ENCODE data around the gene P4HB. TPM values are rescaled to one million over a fixed set of nuclear protein-coding genes. Genes with fewer than 3 reads are reported as not detected.

Gene P4HB
- polyA plus RNA-seq, 1 donor from 2014 or later, result 82.8 TPM

DNA sequence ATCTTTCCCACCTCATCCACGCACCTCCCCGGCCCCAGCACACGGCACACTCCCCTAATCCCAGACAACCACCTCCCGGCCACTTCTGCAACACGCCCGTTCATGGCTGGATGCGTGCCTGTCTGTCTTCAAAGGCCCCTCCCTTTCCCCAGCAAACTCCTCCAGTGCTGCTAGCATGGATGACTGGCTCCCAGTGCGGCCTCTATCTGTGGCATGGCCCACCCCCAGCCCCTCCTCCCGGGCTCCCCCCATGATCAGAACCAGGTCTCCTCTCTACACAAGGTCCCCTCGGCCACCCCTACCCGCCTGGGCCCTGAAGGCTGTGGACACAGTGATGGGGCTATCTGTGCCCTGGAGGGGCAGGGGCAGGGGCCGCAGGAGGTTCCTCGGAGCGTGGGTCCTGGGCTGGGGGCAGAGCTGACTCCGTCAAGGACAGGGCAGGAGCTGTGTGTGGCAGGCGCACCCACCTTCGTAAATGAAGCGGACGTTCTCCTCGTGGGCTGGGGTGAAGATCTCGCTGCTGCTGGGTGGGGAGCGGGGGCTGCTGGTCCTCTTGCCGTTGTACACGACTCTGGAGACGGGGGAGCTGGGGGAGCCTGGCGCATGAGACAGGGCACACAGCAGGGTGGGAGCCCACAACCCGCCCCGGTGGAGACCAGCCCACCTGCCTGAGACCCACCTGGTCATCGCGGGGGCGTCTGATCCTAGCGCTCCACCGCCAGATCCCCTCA is 36.4 kb downstream of the P4HB start:
- no peaks in the 10 kb centered on the region for H3F3A ChIP-seq (ENCODE audit: insufficient read depth, low read length, poor library complexity, severe bottlenecking)
- H3K36me3 ChIP-seq (ENCODE audit: insufficient read depth, low read length), result no peaks in the 10 kb centered on the region
- no peak overlapping the region for H2AFZ ChIP-seq (ENCODE audit: low read depth, low read length)
- H3K9ac ChIP-seq (ENCODE audit: low read length), result no peak overlapping the region
- no peaks in the 10 kb centered on the region for H3K27me3 ChIP-seq (ENCODE audit: insufficient read depth, low read depth, low read length)
- no peak for TF ChIP-seq SMC3 (conservative IDR thresholded peaks at IDR 0.05; ENCODE audit: poor library complexity)
- no peak for TF ChIP-seq REST (IDR thresholded peaks at IDR 0.05; ENCODE audit: borderline replicate concordance)
- TF ChIP-seq RAD21 (conservative IDR thresholded peaks at IDR 0.05), result no peak
- TF ChIP-seq CTCF (IDR thresholded peaks at IDR 0.05; ENCODE audit: poor library complexity, severe bottlenecking), result no peak
- TF ChIP-seq MXI1 (conservative IDR thresholded peaks at IDR 0.05; ENCODE audit: poor library complexity, severe bottlenecking), result no peak
- no peak for TF ChIP-seq EP300 (conservative IDR thresholded peaks at IDR 0.05; ENCODE audit: poor library complexity, severe bottlenecking)
- no peak for TF ChIP-seq TAF1 (IDR thresholded peaks at IDR 0.05; ENCODE audit: low read depth)
- TF ChIP-seq EZH2 (IDR thresholded peaks at IDR 0.05; ENCODE audit: borderline replicate concordance, insufficient read depth, low read length, poor library complexity, severe bottlenecking), result no peak
- no peak for TF ChIP-seq POLR2AphosphoS5 (IDR thresholded peaks at IDR 0.05)
- no peaks in the 10 kb centered on the region for H3K9me3 ChIP-seq (ENCODE audit: low read length)
- H3K4me3 ChIP-seq (ENCODE audit: low read length), result no peak overlapping the region
- H3K79me2 ChIP-seq (replicated peaks; ENCODE audit: insufficient read depth, low read length), result no peaks in the 10 kb centered on the region
- H4K20me1 ChIP-seq (ENCODE audit: insufficient read depth), result peaks cover 8% of the 10 kb centered on the region
- no peak overlapping the region for H3K4me2 ChIP-seq (ENCODE audit: low read length)
- H3K9me2 ChIP-seq (ENCODE audit: insufficient read depth, low read length), result no peaks in the 10 kb centered on the region
- no peak overlapping the region for H3K27ac ChIP-seq (ENCODE audit: low read length)

DNA sequence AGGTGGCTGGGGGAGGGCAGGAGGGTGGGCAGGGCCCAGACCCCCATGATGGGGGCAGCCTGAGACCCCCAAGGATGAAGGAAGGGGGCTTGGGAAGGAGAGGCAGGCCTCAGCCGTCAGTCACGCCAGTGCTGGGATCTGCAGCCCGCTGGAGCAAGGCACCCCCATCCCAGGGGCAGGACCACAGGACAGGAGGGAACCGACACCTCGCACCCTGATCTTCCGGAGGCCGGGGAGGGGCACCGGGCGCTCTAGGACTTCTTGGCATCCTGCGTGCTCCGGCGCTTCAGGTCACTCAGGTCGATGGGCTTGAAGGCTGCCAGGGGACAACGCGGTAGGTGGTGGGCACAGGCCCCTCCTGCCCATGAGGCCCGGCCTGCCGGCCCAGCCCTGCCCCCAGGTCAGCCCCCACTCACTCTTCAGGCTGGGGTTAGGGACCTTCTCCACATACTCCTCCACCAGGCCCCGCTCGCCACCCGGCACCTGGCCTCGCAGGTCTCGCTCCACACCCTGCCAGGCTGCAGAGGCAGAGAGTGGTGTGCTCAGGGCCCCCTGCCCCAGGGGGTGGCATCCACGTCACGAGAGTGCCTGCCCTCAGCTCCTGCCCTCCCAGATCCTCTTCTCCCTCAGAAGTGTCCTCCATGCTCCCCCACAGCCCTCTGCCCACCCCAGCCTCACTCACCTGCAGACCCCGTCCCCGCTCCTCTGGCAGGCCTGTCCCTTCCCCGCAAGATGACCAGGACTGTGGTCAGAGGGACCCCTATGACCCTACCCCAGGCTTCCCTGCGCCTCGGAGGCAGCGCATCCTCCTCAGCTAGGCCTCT is 37.1 kb downstream of the P4HB start:
- TF ChIP-seq SMC3 (conservative IDR thresholded peaks at IDR 0.05; ENCODE audit: poor library complexity), result no peak
- no peak for TF ChIP-seq RAD21 (conservative IDR thresholded peaks at IDR 0.05)
- no peak for TF ChIP-seq MXI1 (conservative IDR thresholded peaks at IDR 0.05; ENCODE audit: poor library complexity, severe bottlenecking)
- no peak for TF ChIP-seq POLR2AphosphoS5 (IDR thresholded peaks at IDR 0.05)
- TF ChIP-seq REST (IDR thresholded peaks at IDR 0.05; ENCODE audit: borderline replicate concordance), result no peak
- no peak for TF ChIP-seq EP300 (conservative IDR thresholded peaks at IDR 0.05; ENCODE audit: poor library complexity, severe bottlenecking)
- Histone ChIP-seq H3K36me3 (ENCODE audit: insufficient read depth, low read length) (no peaks in the 10 kb centered on the region), H3K27ac (ENCODE audit: low read length) (no peak overlapping the region)

More for the DNA sequence above, 37.1 kb downstream of the P4HB start:
- Histone ChIP-seq H3F3A (ENCODE audit: insufficient read depth, low read length, poor library complexity, severe bottlenecking) (no peaks in the 10 kb centered on the region), H3K9me3 (ENCODE audit: low read length) (no peaks in the 10 kb centered on the region), H4K20me1 (ENCODE audit: insufficient read depth) (peaks cover 3% of the 10 kb centered on the region), H2AFZ (ENCODE audit: low read depth, low read length) (no peak overlapping the region), H3K9me2 (ENCODE audit: insufficient read depth, low read length) (no peaks in the 10 kb centered on the region), H3K4me2 (ENCODE audit: low read length) (no peak overlapping the region), H3K79me2 (replicated peaks; ENCODE audit: insufficient read depth, low read length) (no peaks in the 10 kb centered on the region), H3K27me3 (ENCODE audit: insufficient read depth, low read depth, low read length) (no peaks in the 10 kb centered on the region), H3K4me3 (ENCODE audit: low read length) (no peak overlapping the region), H3K9ac (ENCODE audit: low read length) (no peak overlapping the region)
